OCI-LY7 (cell line): ENCODE results near the gene AQR. TPM values are rescaled to one million over a fixed set of nuclear protein-coding genes. Genes with fewer than 3 reads are reported as not detected.

Source experiments
- BruUV-seq: library from RNA; stranded (reverse); fragments of 400-500 nt; replicated peaks from 2 replicates; lab custom pipeline; 2021; lab: Mats Ljungman, UMichigan
- CTCF ChIA-PET: fragments of 300-600 bp; sonication (Branson Sonifier 250); formaldehyde crosslinking; loops from one replicate; lab custom pipeline; 2022; ENCODE audit warnings: antibody characterized with exemption; ENCODE audit not compliant: unreplicated experiment; lab: Charles Lee
- POLR2A ChIA-PET: fragments of 300-600 bp; sonication (Branson Sonifier 250); formaldehyde crosslinking; loops from one replicate; lab custom pipeline; 2022; ENCODE audit warnings: antibody characterized with exemption; lab: Charles Lee
- DNase-seq: peaks from one replicate; pipeline ENCODE4 v3.0.0-alpha.2; 2015; ENCODE audit warnings: low spot score
- H2AFZ ChIP-seq: fragments of 200-600 bp; sonication (generic), shearing (Covaris generic); 2 replicates; pipeline ENCODE4 v1.6.1; 2014; ENCODE audit warnings: mild to moderate bottlenecking, antibody characterized with exemption, low read length, moderate library complexity
- H3K27ac ChIP-seq: fragments of 200-600 bp; sonication (generic); 2 replicates; pipeline ENCODE4 v1.5.1; 2014; ENCODE audit warnings: mixed run types, low read depth, mild to moderate bottlenecking, moderate library complexity, low read length, inconsistent platforms; ENCODE audit not compliant: poor library complexity, severe bottlenecking
- H3K36me3 ChIP-seq: fragments of 200-600 bp; sonication (generic); 2 replicates; pipeline ENCODE4 v1.6.1; 2014; ENCODE audit warnings: mild to moderate bottlenecking, antibody characterized with exemption, low read length, moderate library complexity, mixed read lengths; ENCODE audit not compliant: insufficient read depth
- H3K4me1 ChIP-seq: fragments of 200-600 bp; sonication (generic); 2 replicates; pipeline ENCODE4 v1.5.1; 2014; ENCODE audit warnings: mild to moderate bottlenecking, low read length; ENCODE audit not compliant: insufficient read depth, poor library complexity, severe bottlenecking
- H3K4me2 ChIP-seq: fragments of 200-600 bp; sonication (generic); 2 replicates; pipeline ENCODE4 v1.6.1; 2014; ENCODE audit warnings: mild to moderate bottlenecking, low read length
- H3K4me3 ChIP-seq: fragments of 200-600 bp; sonication (generic); 2 replicates; pipeline ENCODE4 v1.5.1; 2014; ENCODE audit warnings: mild to moderate bottlenecking, low read depth, low read length; ENCODE audit not compliant: poor library complexity, severe bottlenecking
- H3K79me2 ChIP-seq: fragments of 200-600 bp; sonication (generic); 2 replicates; pipeline ENCODE4 v1.6.1; 2016; ENCODE audit warnings: low read depth, mild to moderate bottlenecking, low read length, moderate library complexity, mixed read lengths; ENCODE audit not compliant: insufficient read depth
- H3K9me2 ChIP-seq: fragments of 200-600 bp; sonication (generic); 2 replicates; pipeline ENCODE4 v1.6.1; 2016; ENCODE audit warnings: mild to moderate bottlenecking, low read length, mixed read lengths; ENCODE audit not compliant: insufficient read depth
- H3K9me3 ChIP-seq: fragments of 200-600 bp; sonication (generic); 2 replicates; pipeline ENCODE4 v1.6.1; 2014; ENCODE audit warnings: mild to moderate bottlenecking, mixed run types, low read length, mixed read lengths
- H4K20me1 ChIP-seq: fragments of 200-600 bp; sonication (generic); 2 replicates; pipeline ENCODE4 v1.6.1; 2014; ENCODE audit warnings: mild to moderate bottlenecking, antibody characterized with exemption, low read length, moderate library complexity, mixed read lengths; ENCODE audit not compliant: insufficient read depth
- CTCF ChIP-seq: fragments of 200-600 bp; sonication (generic); conservative IDR thresholded peaks from 2 replicates; pipeline ENCODE4 v1.5.1; 2014; ENCODE audit warnings: mild to moderate bottlenecking, antibody characterized with exemption, low read length, moderate library complexity, mixed read lengths
- EZH2phosphoT487 ChIP-seq: fragments of 200-600 bp; sonication (generic); IDR thresholded peaks from 2 replicates; pipeline ENCODE4 v1.6.1; 2018; ENCODE audit warnings: low read depth, borderline replicate concordance, mild to moderate bottlenecking, mixed run types, antibody characterized with exemption, low read length, moderate library complexity, mixed read lengths
- intact Hi-C: fragments of 100-400 bp; cut with micrococcal nuclease; formaldehyde crosslinking; loops from one replicate; pipeline ENCODE4 v1.10.0; 2022; ENCODE audit not compliant: unreplicated experiment
- total RNA-seq, 2 experiments: library from RNA; depleted of rRNA in 1 of 2; stranded (reverse); fragments of >200 nt in 1 of 2; shearing (Covaris generic) in 1 of 2; gene quantifications; 2 replicates each; pipeline ENCODE4 v1.2.3, GENCODE V29; 2014 to 2022

Gene AQR
- total RNA-seq, 2 experiments from 2014 or later, result 18.5 to 36.4 TPM

- ChIA-PET POLR2A (interaction anchor here (0.7 kb wide), 1 partner anchor 1009 kb away, joined by 3 read pairs; no protein-coding TSS in a partner anchor), CTCF (no interaction called here)
- BruUV-seq, result no TSS peak
- Histone ChIP-seq H3K4me1 (no peaks in the 10 kb centered on the region), H3K9me2 (no peaks in the 10 kb centered on the region), H3K36me3 (peaks cover 96% of the 10 kb centered on the region), H3K4me2 (no peak overlapping the region), H3K27ac (no peak overlapping the region), H4K20me1 (no peaks in the 10 kb centered on the region), H3K79me2 (no peaks in the 10 kb centered on the region), H3K4me3 (no peak overlapping the region), H2AFZ (no peak overlapping the region), H3K9me3 (peaks cover 27% of the 10 kb centered on the region; the same call in 1 of the 2 replicates)
- intact Hi-C loops, result no loop called here
- no peak for DNase-seq
- no peak for TF ChIP-seq EZH2phosphoT487
- TF ChIP-seq CTCF, result no peak
Observed at GRCh38 chr15:34892963-34893591, 76.5 kb downstream of the AQR start.

- BruUV-seq, result no TSS peak
- ChIA-PET POLR2A (no interaction called here), CTCF (no interaction called here)
- Histone ChIP-seq H3K79me2 (no peaks in the 10 kb centered on the region), H4K20me1 (no peaks in the 10 kb centered on the region), H3K36me3 (peaks cover 95% of the 10 kb centered on the region), H3K27ac (no peak overlapping the region), H3K4me1 (no peaks in the 10 kb centered on the region), H3K9me2 (no peaks in the 10 kb centered on the region), H3K9me3 (peaks cover 27% of the 10 kb centered on the region; the same call in 1 of the 2 replicates), H3K4me3 (no peak overlapping the region), H3K4me2 (no peak overlapping the region), H2AFZ (no peak overlapping the region)
- intact Hi-C loops, result no loop called here
- no peak for TF ChIP-seq CTCF
- no peak for TF ChIP-seq EZH2phosphoT487
- DNase-seq, result no peak
Observed at GRCh38 chr15:34890424-34890823, 79.1 kb downstream of the AQR start.

GRCh38 chr15:34889476-34889875, 80.1 kb downstream of the AQR start:
- Histone ChIP-seq H3K27ac (no peak overlapping the region), H4K20me1 (no peaks in the 10 kb centered on the region), H3K4me3 (no peak overlapping the region), H3K4me1 (no peaks in the 10 kb centered on the region), H3K36me3 (peaks cover 97% of the 10 kb centered on the region), H3K79me2 (no peaks in the 10 kb centered on the region), H3K9me3 (peaks cover 25% of the 10 kb centered on the region; the same call in 1 of the 2 replicates), H2AFZ (no peak overlapping the region), H3K9me2 (no peaks in the 10 kb centered on the region), H3K4me2 (no peak overlapping the region)
- POLR2A ChIA-PET, result interaction anchor here (0.6 to 0.7 kb wide), 2 partner anchors 12 to 382 kb away, joined by 3 to 4 read pairs; no protein-coding TSS in a partner anchor
- TF ChIP-seq CTCF, result no peak
- TF ChIP-seq EZH2phosphoT487, result no peak
- CTCF ChIA-PET, result no interaction called here
- no peak for DNase-seq
- intact Hi-C loops, result no loop called here
- no TSS peak for BruUV-seq
